SK-N-SH treated with all-trans-retinoic acid at 6 μM for 48 hours (cell line): ENCODE results near the gene SCN9A.
"Not testable (repeated sequence)": the region's sequence is repeated elsewhere in the genome, so short reads cannot be mapped to it uniquely, and the experiment has no call there.

Experiments
- CSRNP3 ChIP-seq: fragments of 250-450 bp; sonication (Bioruptor Pico); IDR thresholded peaks from 2 replicates; pipeline ENCODE4 v1.5.1; 2021; ENCODE audit warnings: mild to moderate bottlenecking, moderate library complexity
- GLIS3 ChIP-seq: fragments of 250-450 bp; sonication (Bioruptor Pico); IDR thresholded peaks from 2 replicates; pipeline ENCODE4 v1.5.0; 2020; ENCODE audit warnings: mild to moderate bottlenecking, moderate library complexity
- PPARA ChIP-seq: fragments of 250-450 bp; sonication (Bioruptor Pico); IDR thresholded peaks from 2 replicates; pipeline ENCODE4 v1.5.0; 2020; ENCODE audit warnings: mild to moderate bottlenecking, borderline replicate concordance
- RARB ChIP-seq: fragments of 250-450 bp; sonication (Bioruptor Pico); IDR thresholded peaks from 2 replicates; pipeline ENCODE4 v1.8.0; 2021; ENCODE audit warnings: mild to moderate bottlenecking, moderate library complexity
- SNAI2 ChIP-seq: fragments of 250-450 bp; sonication (Bioruptor Pico); IDR thresholded peaks from 2 replicates; pipeline ENCODE4 v1.5.0; 2020; ENCODE audit warnings: mild to moderate bottlenecking, moderate library complexity
- ZFP30 ChIP-seq: fragments of 450-650 bp; formaldehyde crosslinking; IDR thresholded peaks from 2 replicates; pipeline ENCODE4 v1.5.0; 2022; ENCODE audit warnings: mild to moderate bottlenecking, moderate library complexity

GRCh38 chr2:166206153-166206552, 169.6 kb downstream of the SCN9A start:
- TF ChIP-seq CSRNP3 (CRISPR knock-in tag); PPARA; ZFP30; RARB (CRISPR knock-in tag); GLIS3; SNAI2: not testable (repeated sequence)
